Memory B cell (primary cell): ENCODE measurements around the gene GGNBP2.

Experiments used
- ATAC-seq: fragments of 150-1000 bp; cut with Tn5 transposase; 2 replicates; pipeline ENCODE4 v1.10.0; 2021; ENCODE audit warnings: low read depth, mild to moderate bottlenecking, moderate library complexity
- DNase-seq, 2 donors: peaks; one replicate each; pipeline ENCODE4 v3.0.0; 2022; ENCODE audit warnings: low spot score in 2 of 2
- H3K27ac Mint-ChIP-seq: one replicate; pipeline ENCODE4 v1.8.0; 2022; ENCODE audit warnings: mild to moderate bottlenecking, moderate library complexity, mixed read lengths
- H3K27me3 Mint-ChIP-seq: one replicate; pipeline ENCODE4 v1.8.0; 2022; ENCODE audit warnings: mixed read lengths
- H3K36me3 Mint-ChIP-seq: one replicate; pipeline ENCODE4 v1.8.0; 2022; ENCODE audit warnings: mild to moderate bottlenecking, mixed read lengths
- H3K4me1 Mint-ChIP-seq: one replicate; pipeline ENCODE4 v1.8.0; 2022; ENCODE audit warnings: mixed read lengths
- H3K4me3 Mint-ChIP-seq: one replicate; pipeline ENCODE4 v1.8.0; 2022; ENCODE audit warnings: mild to moderate bottlenecking, moderate library complexity, mixed read lengths
- H3K9me3 Mint-ChIP-seq: one replicate; pipeline ENCODE4 v1.8.0; 2022; ENCODE audit warnings: mixed read lengths

GGNBP2 gene

DNA sequence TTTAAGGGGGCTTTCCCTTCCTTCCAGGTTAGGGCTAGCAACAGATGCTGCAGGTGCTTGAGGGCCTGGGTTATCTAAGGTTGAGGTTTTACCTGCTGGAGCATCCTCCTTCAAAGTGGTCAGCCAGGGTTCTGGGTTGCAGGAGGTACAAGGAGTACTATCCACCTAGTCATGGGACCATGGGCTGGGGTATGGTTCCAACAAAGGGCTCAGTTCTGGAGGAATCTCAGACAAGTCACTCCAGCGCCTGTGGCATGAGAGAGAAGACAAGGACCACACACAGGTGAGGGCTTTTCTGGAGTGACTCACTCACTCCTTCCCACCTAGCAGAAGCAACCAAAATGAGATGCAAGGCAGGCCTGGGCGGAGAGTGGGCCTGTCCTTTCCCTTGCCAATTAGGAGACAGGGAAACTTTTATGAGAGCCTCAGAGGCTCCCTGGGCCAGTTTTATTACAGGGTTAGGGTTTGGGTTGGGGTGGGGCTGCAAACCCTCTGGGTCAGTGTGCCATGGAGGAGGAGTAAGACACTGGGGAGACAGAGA is 12.2 kb upstream of the GGNBP2 start:
- H3K36me3 Mint-ChIP-seq = peaks cover 11% of the 10 kb centered on the region
- no peaks in the 10 kb centered on the region for H3K9me3 Mint-ChIP-seq
- DNase-seq (no peak), ATAC-seq (no peak)
- no peaks in the 10 kb centered on the region for H3K27me3 Mint-ChIP-seq
- H3K27ac Mint-ChIP-seq = no peak overlapping the region
- peaks cover 14% of the 10 kb centered on the region for H3K4me1 Mint-ChIP-seq
- H3K4me3 Mint-ChIP-seq = peak overlapping the region; percentile 38

DNA sequence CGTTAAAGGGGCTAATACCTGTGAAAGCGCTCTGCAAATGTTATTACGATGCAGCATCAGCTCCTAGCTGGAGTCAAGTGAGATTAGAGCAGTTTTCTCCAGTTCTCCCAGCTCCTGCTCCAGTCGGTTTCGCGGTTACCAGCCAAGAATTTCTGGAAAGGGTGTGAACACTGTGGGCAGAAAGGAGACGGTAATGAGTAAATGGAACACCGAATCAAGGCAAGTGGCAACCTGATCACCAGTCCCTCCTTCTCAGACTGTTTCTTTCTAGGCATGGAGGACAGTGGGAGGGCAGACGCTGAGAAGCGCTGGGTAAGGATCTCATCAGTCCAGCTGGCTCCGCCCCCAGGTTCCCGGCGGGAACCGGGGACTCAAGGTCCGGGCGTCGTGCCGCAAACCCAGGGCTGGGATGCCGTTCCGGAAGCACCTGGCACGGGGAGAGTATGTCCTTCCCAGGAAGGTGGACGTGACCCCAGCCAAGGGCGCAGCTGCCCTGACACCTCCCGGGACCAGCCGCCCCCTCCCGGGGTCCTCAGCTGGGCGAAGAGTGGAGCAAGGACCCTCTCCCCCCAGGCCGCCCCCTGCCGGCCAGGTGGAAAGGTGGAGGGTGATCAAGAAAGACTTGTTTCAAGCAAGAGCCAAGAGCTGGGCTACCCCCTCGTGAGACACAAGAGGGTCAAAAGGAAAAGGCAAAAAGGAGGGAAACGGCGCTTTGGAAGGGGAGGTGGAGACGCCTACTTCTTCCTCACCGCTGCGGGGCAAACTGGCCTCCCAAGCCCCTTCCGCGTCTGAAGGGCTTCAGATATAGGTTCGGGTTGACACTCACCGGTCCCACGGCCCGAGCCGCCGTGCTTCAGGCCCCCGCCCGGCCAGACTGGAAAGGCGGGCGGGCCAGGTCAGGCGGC is 10.5 kb upstream of the GGNBP2 start:
- Mint-ChIP-seq H3K27ac (peak overlapping the region; percentile 98), H3K9me3 (no peaks in the 10 kb centered on the region), H3K4me3 (peak overlapping the region; percentile 92), H3K4me1 (peaks cover 14% of the 10 kb centered on the region), H3K27me3 (no peaks in the 10 kb centered on the region), H3K36me3 (peaks cover 5% of the 10 kb centered on the region)
- ATAC-seq = peak; percentile 27
- DNase-seq = peak in 1 of 2 donors; percentile 49

DNA sequence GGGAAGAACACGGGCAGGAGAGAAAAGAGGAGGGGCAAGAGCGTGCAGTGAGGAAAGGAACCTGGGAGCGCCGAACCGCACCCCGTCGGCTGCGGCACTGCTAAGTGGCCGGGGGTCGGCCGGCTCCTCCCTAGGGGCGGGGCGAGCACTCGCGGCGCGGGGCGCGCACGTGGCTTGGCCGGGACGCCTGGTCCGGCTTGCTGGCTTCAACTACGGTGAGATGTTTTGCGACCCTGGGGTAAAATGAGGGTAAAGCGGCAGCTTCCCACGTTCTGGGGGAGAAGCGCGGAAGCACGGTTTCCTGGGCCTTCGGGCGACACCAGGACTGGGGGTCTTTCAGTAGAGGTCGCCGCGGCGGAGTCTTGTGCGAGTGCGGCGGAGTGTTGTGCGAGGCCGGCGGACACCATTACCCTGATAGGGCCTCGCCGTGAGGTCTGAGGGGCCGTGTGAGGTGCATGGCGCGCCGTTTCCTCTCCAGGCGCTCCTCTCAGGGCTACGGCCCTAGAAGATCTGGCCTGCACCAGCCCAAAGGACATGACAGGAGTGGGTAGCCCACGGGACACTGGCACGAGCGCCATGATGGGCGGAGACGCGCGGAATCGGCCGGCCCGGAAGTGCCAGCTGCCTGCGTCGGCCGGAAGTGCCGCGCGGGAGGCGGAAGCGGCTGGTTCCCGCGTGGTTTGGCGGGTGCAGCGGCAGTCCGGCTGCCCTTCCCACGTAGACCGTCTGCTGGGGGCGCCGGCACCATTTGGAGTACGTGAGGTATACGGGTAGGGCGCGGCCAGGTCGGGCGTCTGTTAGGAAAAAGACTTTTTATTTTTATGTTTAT is 9.7 kb upstream of the GGNBP2 start, which contains the start of the genes MYO19 and PIGW:
MYO19 (minus strand) TSS at position 29 of the 829 bp plus-strand sequence. CDS start 2,330 bp downstream, outside the sequence.
PIGW (plus strand) TSS at position 148 of the 829 bp plus-strand sequence. CDS start 2,115 bp downstream, outside the sequence.
- H3K4me3 Mint-ChIP-seq = peak within 1 kb of the TSS; percentile 92
- H3K9me3 Mint-ChIP-seq = no peaks in the 10 kb centered on the region
- ATAC-seq (peak; percentile 83), DNase-seq (peak; percentile 80 to 81)
- H3K27me3 Mint-ChIP-seq = no peaks in the 10 kb centered on the region
- H3K36me3 Mint-ChIP-seq = peaks cover 7% of the 10 kb centered on the region
- peaks cover 14% of the 10 kb centered on the region for H3K4me1 Mint-ChIP-seq
- H3K27ac Mint-ChIP-seq = peak within 1 kb of the TSS; percentile 98

GRCh38 chr17:36535669-36536081 is 9.0 kb upstream of the GGNBP2 start:
- Mint-ChIP-seq H3K27ac (peak overlapping the region; percentile 98), H3K36me3 (peaks cover 7% of the 10 kb centered on the region), H3K9me3 (no peaks in the 10 kb centered on the region), H3K27me3 (no peaks in the 10 kb centered on the region), H3K4me3 (peak overlapping the region; percentile 92), H3K4me1 (peaks cover 14% of the 10 kb centered on the region)
- ATAC-seq = no peak
- no peak for DNase-seq

- ATAC-seq = no peak
- peaks cover 10% of the 10 kb centered on the region for H3K4me1 Mint-ChIP-seq
- no peaks in the 10 kb centered on the region for H3K27me3 Mint-ChIP-seq
- no peak overlapping the region for H3K27ac Mint-ChIP-seq
- H3K36me3 Mint-ChIP-seq = peaks cover 5% of the 10 kb centered on the region
- H3K4me3 Mint-ChIP-seq = no peak overlapping the region
- DNase-seq = no peak
- no peaks in the 10 kb centered on the region for H3K9me3 Mint-ChIP-seq
Measured at GRCh38 chr17:36540696-36541095, 4.0 kb upstream of the GGNBP2 start.

- Mint-ChIP-seq H3K36me3 (peaks cover 3% of the 10 kb centered on the region), H3K9me3 (no peaks in the 10 kb centered on the region), H3K27me3 (no peaks in the 10 kb centered on the region), H3K4me3 (no peak overlapping the region), H3K4me1 (peaks cover 10% of the 10 kb centered on the region), H3K27ac (no peak overlapping the region)
- DNase-seq (no peak), ATAC-seq (no peak)
Measured at GRCh38 chr17:36542755-36543154, 2.0 kb upstream of the GGNBP2 start.

DNA sequence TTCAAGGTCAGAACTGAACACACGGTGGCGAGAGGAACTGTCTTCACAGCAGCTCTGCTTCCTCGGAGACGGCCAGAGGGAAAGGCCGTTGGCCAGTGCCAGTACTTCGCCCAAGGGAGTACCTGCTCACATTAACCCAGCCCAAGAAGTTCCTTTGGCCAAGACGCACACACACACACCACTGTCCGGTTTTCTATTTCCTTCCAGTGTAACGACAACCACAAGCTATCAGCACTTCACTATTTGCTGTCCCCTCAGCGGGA is 744 bp upstream of the GGNBP2 start:
- Mint-ChIP-seq H3K4me1 (peaks cover 16% of the 10 kb centered on the region), H3K27ac (peak overlapping the region; percentile 100), H3K36me3 (peaks cover 3% of the 10 kb centered on the region), H3K27me3 (no peaks in the 10 kb centered on the region), H3K4me3 (peak overlapping the region; percentile 94), H3K9me3 (no peaks in the 10 kb centered on the region)
- ATAC-seq = no peak
- peak in 1 of 2 donors; percentile 37 for DNase-seq

GRCh38 chr17:36545077-36545464 is 352 bp downstream of the GGNBP2 start:
- H3K27ac Mint-ChIP-seq = peak overlapping the region; percentile 100
- H3K4me1 Mint-ChIP-seq = peaks cover 17% of the 10 kb centered on the region
- no peaks in the 10 kb centered on the region for H3K27me3 Mint-ChIP-seq
- no peak for ATAC-seq
- peak overlapping the region; percentile 94 for H3K4me3 Mint-ChIP-seq
- no peak for DNase-seq
- H3K36me3 Mint-ChIP-seq = no peaks in the 10 kb centered on the region
- no peaks in the 10 kb centered on the region for H3K9me3 Mint-ChIP-seq

DNA sequence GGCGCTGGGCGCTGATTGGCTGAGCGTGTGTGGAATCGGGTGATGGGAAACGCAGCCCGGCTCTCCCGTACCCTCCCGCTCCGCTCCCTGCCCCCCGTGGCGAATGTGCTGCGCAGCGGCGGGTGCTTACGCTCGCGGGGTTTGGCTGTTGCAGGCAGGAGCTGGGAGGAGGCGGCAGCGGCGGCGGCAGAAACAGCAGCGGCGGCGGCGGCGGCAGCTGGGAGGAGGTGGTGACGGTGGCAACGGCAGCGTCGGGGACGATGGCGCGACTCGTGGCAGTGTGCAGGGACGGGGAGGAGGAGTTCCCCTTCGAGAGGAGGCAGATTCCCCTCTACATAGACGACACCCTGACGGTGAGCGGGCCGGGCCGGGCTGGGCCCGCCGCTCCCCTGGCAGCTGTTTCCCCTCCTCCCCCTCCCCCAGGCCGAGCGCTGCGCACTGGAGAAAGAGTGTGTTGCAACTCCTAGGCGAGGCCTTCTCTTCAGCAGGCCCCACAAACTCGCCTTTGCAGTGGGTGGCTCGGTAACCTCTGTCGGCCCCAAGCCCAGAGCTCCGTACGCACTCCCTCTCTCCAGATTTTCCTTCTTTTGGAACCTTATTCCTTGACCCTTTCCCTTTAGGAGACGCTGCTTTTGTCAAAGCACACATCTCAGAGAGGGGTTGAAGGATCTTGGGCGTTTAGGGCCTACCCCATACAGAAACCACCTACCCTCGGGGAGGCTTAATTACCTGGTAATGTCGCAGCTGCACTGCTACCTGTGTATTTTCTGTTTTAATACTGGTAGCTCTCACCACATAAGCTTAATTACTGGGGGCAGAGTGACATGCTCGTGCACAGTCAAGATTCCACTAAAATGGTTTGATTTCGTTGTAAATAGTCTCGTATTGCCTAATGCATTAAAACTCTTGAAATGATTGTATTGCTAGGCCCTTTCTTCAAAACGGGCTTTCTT is 1.0 kb downstream of the GGNBP2 start:
- Mint-ChIP-seq H3K9me3 (no peaks in the 10 kb centered on the region), H3K4me3 (peak overlapping the region; percentile 94), H3K4me1 (peaks cover 23% of the 10 kb centered on the region), H3K36me3 (no peaks in the 10 kb centered on the region), H3K27me3 (no peaks in the 10 kb centered on the region), H3K27ac (peak overlapping the region; percentile 100)
- DNase-seq (peak; percentile 95 to 97), ATAC-seq (peak; percentile 63)

DNA sequence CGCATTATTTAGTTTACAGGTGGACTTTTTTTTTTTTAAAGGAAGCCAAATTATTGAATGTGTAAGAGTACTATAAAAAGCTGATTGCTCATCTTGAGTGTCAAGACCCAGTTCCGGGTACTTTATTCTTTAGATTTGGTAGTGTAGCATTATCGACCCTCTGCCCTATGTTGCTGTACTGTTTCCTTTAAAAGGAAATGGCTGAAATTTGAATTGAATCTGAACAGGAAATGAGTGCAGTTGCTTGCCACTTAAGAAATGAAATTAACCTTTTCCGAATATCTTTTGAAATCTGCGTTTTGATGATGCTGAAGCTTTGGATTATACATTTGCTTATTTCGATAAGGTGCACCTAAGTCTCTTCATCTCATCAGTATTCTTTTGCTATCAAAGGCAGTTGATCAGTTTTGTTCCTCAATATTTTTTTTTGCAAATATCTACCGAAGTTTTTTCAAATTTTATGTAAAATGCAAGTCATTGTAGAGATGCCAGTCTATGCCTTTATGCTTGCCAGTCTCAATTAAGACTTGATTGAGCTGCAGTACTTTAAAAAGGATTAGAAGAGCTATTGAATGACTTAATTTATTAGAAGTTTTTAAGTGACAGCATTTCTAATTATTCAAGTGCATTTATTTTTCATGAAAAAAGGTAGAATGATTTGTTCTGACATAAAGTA is 1.8 kb downstream of the GGNBP2 start:
- Mint-ChIP-seq H3K27ac (peak overlapping the region; percentile 100), H3K9me3 (no peaks in the 10 kb centered on the region), H3K27me3 (no peaks in the 10 kb centered on the region), H3K36me3 (no peaks in the 10 kb centered on the region), H3K4me3 (peak overlapping the region; percentile 94), H3K4me1 (peaks cover 26% of the 10 kb centered on the region)
- ATAC-seq (no peak), DNase-seq (no peak)

- H3K9me3 Mint-ChIP-seq = no peaks in the 10 kb centered on the region
- H3K4me1 Mint-ChIP-seq = peaks cover 26% of the 10 kb centered on the region
- no peaks in the 10 kb centered on the region for H3K36me3 Mint-ChIP-seq
- H3K27ac Mint-ChIP-seq = peak overlapping the region; percentile 66
- DNase-seq (no peak), ATAC-seq (no peak)
- no peak overlapping the region for H3K4me3 Mint-ChIP-seq
- H3K27me3 Mint-ChIP-seq = no peaks in the 10 kb centered on the region
Measured at GRCh38 chr17:36547776-36548175, 3.1 kb downstream of the GGNBP2 start.

DNA sequence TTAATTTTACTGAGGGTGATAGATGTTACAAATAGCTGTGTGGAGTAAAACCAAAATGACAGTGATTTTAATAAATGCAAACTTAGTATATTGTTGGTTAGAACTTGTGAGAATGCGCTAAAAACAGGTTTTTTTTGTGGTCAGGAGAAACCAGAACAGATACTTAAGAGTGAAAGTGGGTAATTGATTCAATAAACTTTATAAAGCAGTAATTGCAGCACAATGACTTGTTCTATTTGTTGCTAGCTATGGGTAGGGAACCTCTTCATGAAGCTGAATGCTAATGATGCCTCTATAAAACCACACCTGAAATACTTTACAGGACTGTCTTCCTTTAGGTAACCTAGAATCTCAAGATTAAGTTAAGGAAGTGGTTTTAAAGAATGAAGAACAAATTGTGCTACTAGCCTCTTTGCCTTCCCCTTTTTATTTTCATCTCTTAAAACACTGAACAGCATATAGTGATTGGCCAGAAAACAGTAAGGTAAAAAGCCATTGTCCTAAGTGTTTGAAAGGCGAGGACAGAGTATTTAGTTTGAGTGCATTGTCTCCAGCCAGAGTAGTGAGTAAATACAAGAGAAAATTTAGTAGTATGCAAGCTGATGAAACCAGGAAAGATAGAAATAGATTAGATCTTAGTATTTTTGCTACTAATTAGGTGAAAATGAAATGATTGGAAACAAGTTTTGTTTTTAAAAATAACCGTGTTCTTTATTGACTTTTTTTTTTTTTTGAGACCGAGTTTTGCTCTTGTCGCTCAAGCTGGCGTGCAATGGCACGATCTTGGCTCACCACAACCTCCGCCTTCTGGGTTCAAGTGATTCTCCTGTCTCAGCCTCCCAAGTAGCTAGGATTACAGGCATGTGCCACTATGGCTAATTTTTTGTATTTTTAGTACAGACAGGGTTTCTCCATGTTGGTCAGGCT is 6.0 kb downstream of the GGNBP2 start:
- Mint-ChIP-seq H3K4me3 (peak overlapping the region; percentile 68), H3K4me1 (peaks cover 30% of the 10 kb centered on the region), H3K9me3 (no peaks in the 10 kb centered on the region), H3K27ac (peak overlapping the region; percentile 74), H3K36me3 (peaks cover 1% of the 10 kb centered on the region), H3K27me3 (no peaks in the 10 kb centered on the region)
- ATAC-seq (peak; percentile 70), DNase-seq (peak in 1 of 2 donors; percentile 38)
